Measurements from ENCODE around the gene STAC. TPM values are rescaled to one million over a fixed set of nuclear protein-coding genes. Genes with fewer than 3 reads are reported as not detected.
A peak's percentile ranks its signal among the peaks of the same experiment; 100 is the strongest.
"Not testable (repeated sequence)": the region's sequence is repeated elsewhere in the genome, so short reads cannot be mapped to it uniquely, and the experiment has no call there.

The STAC gene
- polyA plus RNA-seq, 12 donors = 22.0 to 48.7 (median 33.0) TPM; not detected in 1

DNA sequence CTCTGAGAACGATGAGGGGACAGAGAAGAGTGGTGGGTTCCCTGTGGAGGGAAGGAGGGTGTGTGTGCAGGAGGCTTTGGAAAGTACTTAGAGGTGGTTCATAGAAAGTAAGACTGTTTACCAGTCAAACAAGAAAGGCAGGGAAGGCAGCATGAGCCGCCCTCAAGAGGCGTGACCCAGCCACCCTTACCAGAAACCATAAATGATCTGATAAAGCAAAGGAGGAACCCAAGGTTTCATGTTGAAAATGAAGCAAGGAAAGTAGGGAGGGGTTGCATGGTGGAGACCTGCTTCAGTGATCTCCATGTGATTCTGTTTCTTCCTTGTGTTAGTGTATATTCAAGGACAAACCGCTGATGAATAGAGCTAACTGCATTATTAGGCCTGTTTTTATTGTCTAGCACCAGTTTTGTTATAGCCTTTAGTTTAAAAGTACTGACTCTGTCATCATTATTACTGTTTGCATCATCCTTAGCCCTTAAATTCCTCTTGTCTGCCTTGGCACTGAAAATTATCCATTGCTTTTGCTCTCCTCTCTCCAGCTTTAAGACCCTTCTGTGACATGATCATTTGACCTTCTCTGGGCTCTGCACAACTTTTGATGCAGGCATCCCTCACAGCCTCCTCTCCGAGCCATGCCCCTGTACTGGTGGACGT lies 96.1 kb downstream of the STAC start:
- DNase-seq = no peak

DNA sequence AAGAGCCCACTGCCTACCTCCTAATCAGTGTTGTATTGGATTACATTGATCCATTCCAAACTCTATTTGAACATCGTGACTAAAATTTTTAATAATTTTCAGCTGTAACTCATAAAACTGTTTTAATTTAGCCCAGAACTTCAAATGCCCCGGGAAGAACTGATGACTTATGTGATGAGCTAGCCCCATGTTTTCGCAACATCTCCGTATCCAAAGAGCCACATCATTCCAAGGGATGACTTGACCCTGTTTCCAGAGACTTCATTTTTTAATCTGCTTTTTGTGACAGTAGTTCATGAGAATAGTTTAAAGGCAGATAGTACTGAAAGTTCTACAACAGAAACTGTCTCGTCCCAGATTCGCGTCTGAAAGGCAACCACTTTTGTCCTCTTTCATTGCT lies 97.4 kb downstream of the STAC start:
- DNase-seq = no peak

GRCh38 chr3:36480911-36481648 lies 100.8 kb downstream of the STAC start:
- DNase-seq = no peak

DNA sequence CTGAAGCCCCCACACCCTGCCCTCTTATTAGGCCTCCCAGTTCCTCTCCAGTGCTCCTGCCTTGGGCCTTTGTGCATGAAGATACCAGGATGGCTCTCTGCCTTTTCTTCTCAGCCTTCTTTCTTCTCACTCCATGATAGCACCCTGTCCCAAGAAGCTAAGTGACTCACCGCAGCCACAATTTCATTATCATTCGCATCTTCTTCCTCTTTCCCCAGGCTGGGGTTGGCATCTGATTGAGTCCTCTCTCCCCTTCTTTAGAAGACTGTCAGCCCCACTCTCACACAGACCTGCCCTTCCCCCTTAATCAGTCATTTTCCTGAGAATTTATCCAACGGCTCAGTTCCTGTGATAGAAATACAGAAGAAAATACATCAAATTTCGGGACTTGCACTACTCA lies 102.0 kb downstream of the STAC start:
- DNase-seq = no peak

- DNase-seq = no peak
Measured at GRCh38 chr3:36482880-36483279, 102.6 kb downstream of the STAC start.

DNA sequence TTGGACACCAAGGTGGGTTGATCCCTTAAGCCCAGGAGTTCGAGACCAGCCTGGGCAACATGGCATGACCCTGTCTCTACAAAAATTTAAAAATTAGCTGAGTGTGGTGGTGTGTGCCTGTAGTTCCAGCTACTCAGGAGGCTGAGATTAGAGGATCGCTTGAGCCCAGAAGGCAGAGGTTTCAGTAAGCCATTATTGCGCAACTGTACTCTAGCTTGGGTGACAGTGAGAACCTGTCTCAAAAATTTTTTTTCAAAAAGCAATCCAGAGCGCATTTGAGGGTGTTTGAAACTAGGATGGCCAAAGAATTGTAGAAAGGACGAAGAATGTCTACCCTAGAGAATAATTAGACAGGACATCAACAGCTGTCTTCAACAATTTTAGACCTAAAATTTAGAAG lies 103.4 kb downstream of the STAC start:
- no peak for DNase-seq

GRCh38 chr3:36484386-36484785 lies 104.1 kb downstream of the STAC start:
- DNase-seq = no peak

GRCh38 chr3:36486009-36486795 lies 105.9 kb downstream of the STAC start:
- no peak for DNase-seq

GRCh38 chr3:36487616-36488015 lies 107.3 kb downstream of the STAC start:
- no peak for DNase-seq

GRCh38 chr3:36488077-36488789 lies 107.9 kb downstream of the STAC start:
- DNase-seq = no peak

- DNase-seq = no peak
Measured at GRCh38 chr3:36489101-36489500, 108.8 kb downstream of the STAC start.

DNA sequence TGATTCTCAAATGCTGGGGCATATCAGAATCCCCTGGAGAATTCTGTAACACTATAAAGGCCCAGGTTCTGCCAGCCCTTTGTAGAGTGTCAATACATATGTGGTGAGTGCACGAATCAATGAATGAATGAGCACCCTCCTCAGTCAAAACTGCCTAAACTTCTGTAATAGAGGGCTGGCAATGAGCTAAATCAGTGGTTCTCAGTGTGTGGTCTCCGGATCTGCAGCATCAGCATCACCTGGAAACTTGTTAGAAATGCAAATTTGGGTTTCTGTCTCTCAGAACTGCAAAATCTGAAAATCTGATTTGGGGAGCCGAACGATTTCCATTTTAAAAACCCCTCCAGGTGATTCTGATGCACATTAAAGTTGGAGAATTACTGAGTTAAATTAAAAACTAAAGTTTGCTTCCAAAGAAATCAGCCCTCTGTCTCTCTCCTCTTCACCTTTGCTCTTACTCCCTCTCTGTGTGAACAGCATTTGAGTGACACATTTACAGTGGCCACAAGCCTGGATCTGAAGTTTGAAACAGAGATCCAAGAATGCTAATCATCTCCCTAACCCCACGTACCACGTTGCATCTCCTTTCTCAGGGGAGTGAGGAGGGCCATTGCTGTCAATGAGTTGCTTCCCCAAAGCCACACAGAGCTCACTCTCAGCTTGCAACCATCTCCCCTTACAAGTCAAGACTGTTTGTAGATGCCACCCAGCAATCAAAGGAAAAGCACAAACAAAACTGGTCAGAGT lies 109.5 kb downstream of the STAC start:
- no peak for DNase-seq

GRCh38 chr3:36493051-36493450 lies 112.7 kb downstream of the STAC start:
- DNase-seq = no peak

DNA sequence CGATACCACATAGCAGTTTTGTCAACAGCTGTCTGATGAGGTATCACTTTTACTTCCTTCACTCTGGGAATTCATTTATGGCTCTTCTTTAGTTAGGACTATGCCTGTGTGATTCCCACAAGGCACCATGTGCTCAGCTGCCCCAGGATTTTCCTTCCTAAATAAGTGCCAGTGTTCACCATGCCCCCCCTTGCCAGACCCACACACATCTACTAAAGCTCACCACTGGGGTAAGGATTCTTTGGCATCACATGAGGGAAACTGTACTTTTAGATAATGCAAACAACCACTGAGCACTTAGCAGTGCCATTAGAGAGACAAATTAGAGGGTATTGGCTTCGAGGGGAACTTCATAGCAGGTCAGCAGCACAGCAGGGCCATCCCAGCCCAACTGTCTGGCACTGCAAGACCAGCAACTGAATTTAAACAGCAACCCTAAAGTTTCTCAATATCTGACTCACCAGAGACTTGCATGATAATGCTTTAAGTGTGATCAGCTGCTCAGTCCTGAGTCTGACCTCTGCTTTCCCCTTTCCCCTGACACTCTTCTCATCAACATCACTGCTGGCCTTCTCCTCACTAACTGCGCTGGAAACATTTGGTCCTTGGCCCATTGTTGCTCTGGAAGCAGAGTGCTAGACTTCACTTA lies 114.3 kb downstream of the STAC start:
- DNase-seq = no peak

DNA sequence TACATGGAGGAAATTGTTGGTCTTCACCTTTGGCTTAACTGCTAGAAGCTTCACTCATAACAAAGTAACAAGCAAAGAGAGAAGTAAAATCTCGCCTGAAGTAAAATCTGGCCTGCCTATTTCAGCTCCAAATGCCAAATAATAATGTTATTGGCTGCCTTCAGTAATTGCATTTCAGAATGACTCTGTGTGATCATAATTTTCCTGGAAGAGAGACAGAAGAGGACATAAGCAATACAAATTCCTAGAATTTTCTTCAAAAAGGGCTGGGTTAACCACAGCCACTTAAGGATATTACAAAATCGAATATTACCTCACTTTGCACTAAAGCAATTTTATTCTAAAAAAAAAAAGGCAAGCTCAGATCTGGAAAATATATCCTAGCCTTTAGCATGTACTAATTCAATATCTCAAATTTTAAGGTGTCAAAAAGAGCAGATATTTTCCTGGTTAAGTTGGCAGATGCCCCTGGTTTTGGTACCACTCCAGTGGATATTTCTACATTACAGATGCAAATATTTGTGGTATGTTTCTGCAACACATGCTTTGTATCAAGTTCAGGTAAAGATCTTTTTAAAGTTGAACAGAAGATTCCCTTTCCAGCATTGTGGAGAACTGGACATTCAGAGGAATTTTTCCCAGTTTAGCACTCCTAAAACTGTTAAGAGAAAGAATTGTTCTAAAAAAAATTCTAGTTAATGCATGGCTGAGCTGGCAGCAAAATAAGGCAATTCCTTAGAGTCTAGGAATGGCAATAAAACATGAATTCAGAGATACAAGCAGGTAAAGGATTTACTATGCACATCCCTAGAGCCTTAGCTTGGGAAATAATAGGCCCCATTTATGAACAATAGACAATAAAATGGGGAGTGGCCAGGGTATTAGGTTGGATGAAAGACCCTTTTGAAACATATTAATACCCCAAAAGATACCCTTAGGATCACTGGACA lies 116.7 kb downstream of the STAC start:
- peak; percentile 89 for DNase-seq

DNA sequence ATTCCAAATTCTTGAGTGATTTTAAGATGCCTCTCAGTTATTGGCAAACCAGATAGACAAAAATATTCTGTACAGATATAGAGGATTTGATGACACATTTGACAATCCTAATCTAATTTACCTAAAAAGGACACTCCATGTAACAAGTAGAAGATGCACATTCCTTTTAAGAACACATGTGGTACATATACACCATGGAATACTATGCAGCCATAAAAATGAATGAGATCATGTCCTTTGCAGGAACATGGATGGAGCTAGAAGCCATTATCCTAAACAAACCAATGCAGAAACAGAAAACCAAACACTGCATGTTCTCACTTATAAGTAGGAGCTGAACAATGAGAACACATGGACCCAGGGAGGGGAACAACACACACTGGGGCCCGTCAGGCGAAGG lies 119.7 kb downstream of the STAC start:
- not testable (repeated sequence) for DNase-seq

- DNase-seq = no peak
Measured at GRCh38 chr3:36501616-36502015, 121.3 kb downstream of the STAC start.

DNA sequence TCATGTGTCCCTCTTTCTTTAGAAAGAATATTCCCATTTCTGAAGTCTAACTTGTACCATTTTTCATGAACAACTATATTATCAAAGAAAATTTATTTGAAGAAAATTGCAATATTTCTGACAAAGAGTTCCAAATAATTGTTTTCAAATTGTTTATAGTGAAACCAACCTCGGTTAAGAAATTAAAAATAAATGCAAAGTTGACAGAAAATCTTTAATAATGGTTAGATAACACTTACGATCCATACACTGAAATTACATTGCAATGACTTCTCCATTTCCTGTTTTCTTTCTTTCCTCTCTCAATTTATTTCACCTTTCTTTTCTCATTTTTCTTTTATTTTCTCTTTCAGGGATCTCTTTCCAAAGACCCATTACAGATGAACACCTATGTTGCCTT lies 125.1 kb downstream of the STAC start:
- DNase-seq = no peak

- DNase-seq = no peak
Measured at GRCh38 chr3:36511791-36512486, 131.6 kb downstream of the STAC start.
